GM12864 (cell line): ENCODE results near the gene EFR3B.
"Not testable (repeated sequence)": the region's sequence is repeated elsewhere in the genome, so short reads cannot be mapped to it uniquely, and the experiment has no call there.

Experiments used
- DNase-seq: peaks from one replicate; pipeline ENCODE4 v3.0.0-alpha.2; 2011; ENCODE audit warnings: low read depth
- H3K4me3 ChIP-seq: 2 replicates; pipeline ENCODE4 v1.5.1; 2011; ENCODE audit warnings: mild to moderate bottlenecking, low read depth, low read length, control low read depth
- CTCF ChIP-seq: IDR thresholded peaks from 2 replicates; pipeline ENCODE4 v1.5.1; 2011; ENCODE audit warnings: low read depth, mild to moderate bottlenecking, moderate library complexity, low read length, control low read depth, inconsistent platforms; ENCODE audit errors: missing control alignments

EFR3B gene

GRCh38 chr2:25141120-25141519 lies 99.2 kb downstream of the EFR3B start:
- DNase-seq: no peak
- TF ChIP-seq CTCF: no peak

GRCh38 chr2:25145803-25146202 lies 103.9 kb downstream of the EFR3B start:
- TF ChIP-seq CTCF: no peak
- DNase-seq: no peak
- H3K4me3 ChIP-seq: no peak overlapping the region

More at GRCh38 chr2:25141120-25141519, 99.2 kb downstream of the EFR3B start:
- H3K4me3 ChIP-seq: no peak overlapping the region

- no peak for TF ChIP-seq CTCF
- no peak overlapping the region for H3K4me3 ChIP-seq
- no peak for DNase-seq
These were observed 105.0 kb downstream of the EFR3B start for GRCh38 chr2:25146896-25147295.

GRCh38 chr2:25149646-25150045 lies 107.8 kb downstream of the EFR3B start:
- no peak overlapping the region for H3K4me3 ChIP-seq
- no peak for TF ChIP-seq CTCF
- DNase-seq: no peak

GRCh38 chr2:25150993-25151392 lies 109.1 kb downstream of the EFR3B start:
- not testable (repeated sequence) for H3K4me3 ChIP-seq, DNase-seq

- no peak for TF ChIP-seq CTCF
- H3K4me3 ChIP-seq: no peak overlapping the region
- no peak for DNase-seq
These were observed 109.8 kb downstream of the EFR3B start for GRCh38 chr2:25151718-25152117.

GRCh38 chr2:25155401-25155800 lies 113.5 kb downstream of the EFR3B start:
- TF ChIP-seq CTCF: no peak
- H3K4me3 ChIP-seq: no peak overlapping the region
- no peak for DNase-seq
